HEK293T (cell line): Measurements from ENCODE around the gene DNASE2.

Experiments
- ARNT ChIP-seq: fragments of 450-650 bp; IDR thresholded peaks from 2 replicates; pipeline ENCODE4 v1.6.1; 2017; ENCODE audit warnings: mild to moderate bottlenecking
- BHLHE40 ChIP-seq: fragments of 450-650 bp; IDR thresholded peaks from 2 replicates; pipeline ENCODE4 v1.6.1; 2016; ENCODE audit warnings: mild to moderate bottlenecking, moderate library complexity, borderline replicate concordance
- FOXM1 ChIP-seq: fragments of 450-650 bp; IDR thresholded peaks from 2 replicates; pipeline ENCODE4 v1.6.1; 2017; ENCODE audit warnings: mild to moderate bottlenecking, borderline replicate concordance
- HDGF ChIP-seq: fragments of 450-650 bp; IDR thresholded peaks from 2 replicates; pipeline ENCODE4 v1.6.1; 2017; ENCODE audit warnings: antibody characterized with exemption, borderline replicate concordance
- L3MBTL2 ChIP-seq: fragments of 450-650 bp; conservative IDR thresholded peaks from 2 replicates; pipeline ENCODE4 v1.6.1; 2016; ENCODE audit warnings: mild to moderate bottlenecking
- LEF1 ChIP-seq: fragments of 450-650 bp; IDR thresholded peaks from 2 replicates; pipeline ENCODE4 v1.6.1; 2017; ENCODE audit warnings: mild to moderate bottlenecking, borderline replicate concordance
- NFRKB ChIP-seq: fragments of 450-650 bp; IDR thresholded peaks from 2 replicates; pipeline ENCODE4 v1.6.1; 2016; ENCODE audit warnings: mild to moderate bottlenecking, moderate library complexity
- SUZ12 ChIP-seq: fragments of 450-650 bp; IDR thresholded peaks from 2 replicates; pipeline ENCODE4 v1.6.1; 2016; ENCODE audit warnings: mild to moderate bottlenecking

DNA sequence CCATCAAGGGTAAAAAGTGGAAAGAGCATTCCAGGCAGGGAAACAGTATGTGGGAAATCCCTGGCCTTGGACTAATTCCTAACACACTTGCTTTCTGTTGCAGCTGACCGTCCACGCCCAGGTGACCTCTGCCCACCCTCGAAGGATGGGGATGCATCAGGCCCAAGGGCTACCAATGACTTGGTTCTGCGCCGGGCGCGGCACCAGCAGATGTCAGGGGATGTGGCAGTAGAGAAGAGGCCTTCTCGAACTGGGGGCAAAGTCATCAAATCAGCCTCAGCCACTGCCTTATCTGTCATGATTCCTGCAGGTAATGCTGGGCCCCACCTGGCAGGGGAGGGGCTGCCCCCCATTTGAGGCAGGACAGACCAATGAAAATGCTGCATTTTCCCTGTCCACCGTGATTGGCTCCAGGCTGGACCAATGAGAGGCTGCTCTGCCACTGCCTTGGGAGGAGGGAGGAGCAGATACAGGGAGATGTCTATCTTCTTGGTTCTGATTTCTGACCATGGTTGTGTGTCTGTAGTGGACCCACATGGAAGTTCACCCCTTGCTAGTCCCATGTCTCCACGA is 12.6 kb downstream of the DNASE2 start:
- TF ChIP-seq L3MBTL2 (no peak), FOXM1 (no peak), SUZ12 (no peak), HDGF (no peak), NFRKB (no peak), BHLHE40 (no peak), ARNT (no peak), LEF1 (no peak)
